ENCODE data around the gene BANK1.

BANK1 gene

GRCh38 chr4:101850698-101851097 lies 60.2 kb downstream of the BANK1 start:
- Histone ChIP-seq H3K9me3 (ENCODE audit: control insufficient read depth, insufficient read depth, low read length) (no peaks in the 10 kb centered on the region), H3K27ac (ENCODE audit: low read length) (no peak overlapping the region), H3K36me3 (ENCODE audit: control insufficient read depth, insufficient read depth, low read length) (no peaks in the 10 kb centered on the region), H3K4me3 (ENCODE audit: low read length) (no peak overlapping the region), H3K27me3 (ENCODE audit: control insufficient read depth, insufficient read depth, low read length) (no peaks in the 10 kb centered on the region), H3K4me1 (ENCODE audit: control insufficient read depth, insufficient read depth, low read length) (no peaks in the 10 kb centered on the region)
- WGBS (ENCODE audit: insufficient coverage, insufficient read length), result no CpG with 5 or more reads among the region's 2 CpGs
- DNase-seq (ENCODE audit: low read depth, low spot score), result no peak

- Histone ChIP-seq H3K9me3 (ENCODE audit: control insufficient read depth, insufficient read depth, low read length) (no peaks in the 10 kb centered on the region), H3K27me3 (ENCODE audit: control insufficient read depth, insufficient read depth, low read length) (no peaks in the 10 kb centered on the region), H3K4me1 (ENCODE audit: control insufficient read depth, insufficient read depth, low read length) (no peaks in the 10 kb centered on the region), H3K4me3 (ENCODE audit: low read length) (no peak overlapping the region), H3K36me3 (ENCODE audit: control insufficient read depth, insufficient read depth, low read length) (no peaks in the 10 kb centered on the region), H3K27ac (ENCODE audit: low read length) (no peak overlapping the region)
- WGBS (ENCODE audit: insufficient coverage, insufficient read length), result no CpG with 5 or more reads among the region's 3 CpGs
- DNase-seq (ENCODE audit: low read depth, low spot score), result no peak
Measured at GRCh38 chr4:101851672-101852071, 61.1 kb downstream of the BANK1 start.

- H3K27me3 ChIP-seq (ENCODE audit: control insufficient read depth, insufficient read depth, low read length), result no peaks in the 10 kb centered on the region
- H3K4me1 ChIP-seq (ENCODE audit: control insufficient read depth, insufficient read depth, low read length), result no peaks in the 10 kb centered on the region
- H3K36me3 ChIP-seq (ENCODE audit: control insufficient read depth, insufficient read depth, low read length), result no peaks in the 10 kb centered on the region
- no peak for DNase-seq (ENCODE audit: low read depth, low spot score)
- WGBS (ENCODE audit: insufficient coverage, insufficient read length), result no CpG with 5 or more reads among the region's 1 CpG
- no peak overlapping the region for H3K27ac ChIP-seq (ENCODE audit: low read length)
- H3K9me3 ChIP-seq (ENCODE audit: control insufficient read depth, insufficient read depth, low read length), result no peaks in the 10 kb centered on the region
- H3K4me3 ChIP-seq (ENCODE audit: low read length), result no peak overlapping the region
Measured at GRCh38 chr4:101853028-101853427, 62.5 kb downstream of the BANK1 start.

- WGBS (ENCODE audit: insufficient coverage, insufficient read length), result no CpG with 5 or more reads among the region's 7 CpGs
Measured at GRCh38 chr4:101853691-101854090, 63.2 kb downstream of the BANK1 start.

GRCh38 chr4:101855239-101855638 lies 64.7 kb downstream of the BANK1 start:
- Histone ChIP-seq H3K27me3 (ENCODE audit: control insufficient read depth, insufficient read depth, low read length) (no peaks in the 10 kb centered on the region), H3K9me3 (ENCODE audit: control insufficient read depth, insufficient read depth, low read length) (no peaks in the 10 kb centered on the region), H3K4me1 (ENCODE audit: control insufficient read depth, insufficient read depth, low read length) (no peaks in the 10 kb centered on the region), H3K36me3 (ENCODE audit: control insufficient read depth, insufficient read depth, low read length) (no peaks in the 10 kb centered on the region), H3K4me3 (ENCODE audit: low read length) (no peak overlapping the region), H3K27ac (ENCODE audit: low read length) (no peak overlapping the region)
- WGBS (ENCODE audit: insufficient coverage, insufficient read length), result no CpG with 5 or more reads among the region's 1 CpG
- DNase-seq (ENCODE audit: low read depth, low spot score), result no peak

More at GRCh38 chr4:101853691-101854090, 63.2 kb downstream of the BANK1 start:
- Histone ChIP-seq H3K36me3 (ENCODE audit: control insufficient read depth, insufficient read depth, low read length) (no peaks in the 10 kb centered on the region), H3K27ac (ENCODE audit: low read length) (no peak overlapping the region), H3K4me1 (ENCODE audit: control insufficient read depth, insufficient read depth, low read length) (no peaks in the 10 kb centered on the region), H3K27me3 (ENCODE audit: control insufficient read depth, insufficient read depth, low read length) (no peaks in the 10 kb centered on the region), H3K4me3 (ENCODE audit: low read length) (no peak overlapping the region), H3K9me3 (ENCODE audit: control insufficient read depth, insufficient read depth, low read length) (no peaks in the 10 kb centered on the region)
- DNase-seq (ENCODE audit: low read depth, low spot score), result no peak

GRCh38 chr4:101856149-101856548 lies 65.6 kb downstream of the BANK1 start:
- Histone ChIP-seq H3K36me3 (ENCODE audit: control insufficient read depth, insufficient read depth, low read length) (no peaks in the 10 kb centered on the region), H3K4me1 (ENCODE audit: control insufficient read depth, insufficient read depth, low read length) (no peaks in the 10 kb centered on the region), H3K27me3 (ENCODE audit: control insufficient read depth, insufficient read depth, low read length) (no peaks in the 10 kb centered on the region), H3K9me3 (ENCODE audit: control insufficient read depth, insufficient read depth, low read length) (no peaks in the 10 kb centered on the region), H3K4me3 (ENCODE audit: low read length) (no peak overlapping the region), H3K27ac (ENCODE audit: low read length) (no peak overlapping the region)
- WGBS (ENCODE audit: insufficient coverage, insufficient read length), result no CpG with 5 or more reads among the region's 2 CpGs
- no peak for DNase-seq (ENCODE audit: low read depth, low spot score)

- Histone ChIP-seq H3K9me3 (ENCODE audit: control insufficient read depth, insufficient read depth, low read length) (no peaks in the 10 kb centered on the region), H3K27ac (ENCODE audit: low read length) (no peak overlapping the region), H3K27me3 (ENCODE audit: control insufficient read depth, insufficient read depth, low read length) (no peaks in the 10 kb centered on the region), H3K36me3 (ENCODE audit: control insufficient read depth, insufficient read depth, low read length) (no peaks in the 10 kb centered on the region), H3K4me3 (ENCODE audit: low read length) (no peak overlapping the region), H3K4me1 (ENCODE audit: control insufficient read depth, insufficient read depth, low read length) (no peaks in the 10 kb centered on the region)
- WGBS (ENCODE audit: insufficient coverage, insufficient read length), result no CpG with 5 or more reads among the region's 2 CpGs
- no peak for DNase-seq (ENCODE audit: low read depth, low spot score)
Measured at GRCh38 chr4:101857176-101857575, 66.6 kb downstream of the BANK1 start.

- no CpG with 5 or more reads among the region's 4 CpGs for WGBS (ENCODE audit: insufficient coverage, insufficient read length)
- H3K27ac ChIP-seq (ENCODE audit: low read length), result no peak overlapping the region
- H3K36me3 ChIP-seq (ENCODE audit: control insufficient read depth, insufficient read depth, low read length), result no peaks in the 10 kb centered on the region
- H3K27me3 ChIP-seq (ENCODE audit: control insufficient read depth, insufficient read depth, low read length), result no peaks in the 10 kb centered on the region
- no peaks in the 10 kb centered on the region for H3K9me3 ChIP-seq (ENCODE audit: control insufficient read depth, insufficient read depth, low read length)
- H3K4me1 ChIP-seq (ENCODE audit: control insufficient read depth, insufficient read depth, low read length), result no peaks in the 10 kb centered on the region
- H3K4me3 ChIP-seq (ENCODE audit: low read length), result no peak overlapping the region
- no peak for DNase-seq (ENCODE audit: low read depth, low spot score)
Measured at GRCh38 chr4:101858641-101859040, 68.1 kb downstream of the BANK1 start.

- H3K27me3 ChIP-seq (ENCODE audit: control insufficient read depth, insufficient read depth, low read length), result no peaks in the 10 kb centered on the region
- no peak for DNase-seq (ENCODE audit: low read depth, low spot score)
- WGBS (ENCODE audit: insufficient coverage, insufficient read length), result no CpG with 5 or more reads among the region's 2 CpGs
- H3K36me3 ChIP-seq (ENCODE audit: control insufficient read depth, insufficient read depth, low read length), result no peaks in the 10 kb centered on the region
- H3K27ac ChIP-seq (ENCODE audit: low read length), result no peak overlapping the region
- H3K9me3 ChIP-seq (ENCODE audit: control insufficient read depth, insufficient read depth, low read length), result no peaks in the 10 kb centered on the region
- H3K4me3 ChIP-seq (ENCODE audit: low read length), result no peak overlapping the region
- no peaks in the 10 kb centered on the region for H3K4me1 ChIP-seq (ENCODE audit: control insufficient read depth, insufficient read depth, low read length)
Measured at GRCh38 chr4:101862595-101862994, 72.1 kb downstream of the BANK1 start.

GRCh38 chr4:101864660-101865059 lies 74.1 kb downstream of the BANK1 start:
- no peaks in the 10 kb centered on the region for H3K36me3 ChIP-seq (ENCODE audit: control insufficient read depth, insufficient read depth, low read length)
- H3K4me1 ChIP-seq (ENCODE audit: control insufficient read depth, insufficient read depth, low read length), result no peaks in the 10 kb centered on the region
- WGBS (ENCODE audit: insufficient coverage, insufficient read length), result no CpG with 5 or more reads among the region's 2 CpGs
- no peaks in the 10 kb centered on the region for H3K9me3 ChIP-seq (ENCODE audit: control insufficient read depth, insufficient read depth, low read length)
- no peak for DNase-seq (ENCODE audit: low read depth, low spot score)
- H3K27ac ChIP-seq (ENCODE audit: low read length), result no peak overlapping the region
- H3K4me3 ChIP-seq (ENCODE audit: low read length), result no peak overlapping the region
- H3K27me3 ChIP-seq (ENCODE audit: control insufficient read depth, insufficient read depth, low read length), result no peaks in the 10 kb centered on the region

GRCh38 chr4:101865501-101866062 lies 75.1 kb downstream of the BANK1 start:
- no peak overlapping the region for H3K27ac ChIP-seq (ENCODE audit: low read length)
- no peak for DNase-seq (ENCODE audit: low read depth, low spot score)
- H3K4me3 ChIP-seq (ENCODE audit: low read length), result no peak overlapping the region
- H3K4me1 ChIP-seq (ENCODE audit: control insufficient read depth, insufficient read depth, low read length), result no peaks in the 10 kb centered on the region; the same call in 1 of the 2 replicates
- WGBS (ENCODE audit: insufficient coverage, insufficient read length), result no CpG with 5 or more reads among the region's 3 CpGs
- no peaks in the 10 kb centered on the region for H3K9me3 ChIP-seq (ENCODE audit: control insufficient read depth, insufficient read depth, low read length)
- H3K36me3 ChIP-seq (ENCODE audit: control insufficient read depth, insufficient read depth, low read length), result no peaks in the 10 kb centered on the region
- no peaks in the 10 kb centered on the region for H3K27me3 ChIP-seq (ENCODE audit: control insufficient read depth, insufficient read depth, low read length)
